IMR-90 (cell line): ENCODE results near the gene CENPM. TPM values are rescaled to one million over a fixed set of nuclear protein-coding genes. Genes with fewer than 3 reads are reported as not detected.

Experiments
- ATAC-seq: fragments of 200-7000 bp; cut with Tn5 transposase; 2 replicates; pipeline ENCODE4 v1.9.1; 2020; ENCODE audit warnings: low read depth, mild to moderate bottlenecking, moderate library complexity
- BruUV-seq: library from RNA; stranded (reverse); fragments of 400-500 nt; replicated peaks from 2 replicates; lab custom pipeline; 2021; lab: Mats Ljungman, UMichigan
- CTCF ChIA-PET: fragments of 300-600 bp; formaldehyde crosslinking; extraction: SDS; loops from one replicate; lab custom pipeline; 2021; ENCODE audit warnings: antibody characterized with exemption; lab: Yijun Ruan, JAX
- POLR2A ChIA-PET: fragments of 300-600 bp; sonication (Branson Sonifier 250); formaldehyde crosslinking; loops from one replicate; lab custom pipeline; 2022; ENCODE audit warnings: antibody characterized with exemption; ENCODE audit not compliant: unreplicated experiment; lab: Charles Lee
- DNase-seq: peaks from one replicate; pipeline ENCODE4 v3.0.0; 2013
- H2AFZ ChIP-seq: replicated peaks from 2 replicates; pipeline ENCODE3; 2013; ENCODE audit warnings: low read length, mild to moderate bottlenecking; ENCODE audit not compliant: poor library complexity
- H2AK5ac ChIP-seq: 2 replicates; pipeline ENCODE4 v1.6.1; 2013; ENCODE audit warnings: low read depth, low read length, inconsistent platforms
- H2AK9ac ChIP-seq: replicated peaks from 2 replicates; pipeline ENCODE3; 2013; ENCODE audit warnings: mild to moderate bottlenecking, low read depth, low read length, moderate library complexity; ENCODE audit not compliant: poor library complexity
- H2BK120ac ChIP-seq: 2 replicates; pipeline ENCODE4 v1.6.1; 2013; ENCODE audit warnings: low read depth, low read length, inconsistent platforms
- H2BK15ac ChIP-seq: 3 replicates; pipeline ENCODE4 v1.6.1; 2013; ENCODE audit warnings: low read depth, low read length, inconsistent platforms
- H2BK20ac ChIP-seq: 2 replicates; pipeline ENCODE4 v1.6.1; 2013; ENCODE audit warnings: low read depth, mild to moderate bottlenecking, inconsistent platforms, low read length, moderate library complexity
- H2BK5ac ChIP-seq: 2 replicates; pipeline ENCODE4 v1.6.1; 2013; ENCODE audit warnings: mild to moderate bottlenecking, low read depth, low read length, inconsistent platforms; ENCODE audit not compliant: poor library complexity, severe bottlenecking
- H3K14ac ChIP-seq: replicated peaks from 2 replicates; pipeline ENCODE4 v1.6.1; 2013; ENCODE audit warnings: low read depth, low read length, inconsistent platforms
- H3K18ac ChIP-seq: 2 replicates; pipeline ENCODE4 v1.6.1; 2013; ENCODE audit warnings: low read depth, low read length, control low read depth
- H3K23ac ChIP-seq: 2 replicates; pipeline ENCODE4 v1.6.1; 2013; ENCODE audit warnings: low read depth, low read length, inconsistent platforms
- H3K27ac ChIP-seq: 2 replicates; pipeline ENCODE4 v1.5.1; 2013; ENCODE audit warnings: mild to moderate bottlenecking, control low read depth, low read length; ENCODE audit not compliant: insufficient read depth
- H3K27me3 ChIP-seq: 2 replicates; pipeline ENCODE4 v1.6.1; 2013; ENCODE audit warnings: low read length; ENCODE audit not compliant: control insufficient read depth, insufficient read depth
- H3K36me3 ChIP-seq: 2 replicates; pipeline ENCODE4 v1.6.1; 2013; ENCODE audit warnings: low read length, mixed read lengths; ENCODE audit not compliant: control insufficient read depth, insufficient read depth
- H3K4ac ChIP-seq: 2 replicates; pipeline ENCODE4 v1.6.1; 2013; ENCODE audit warnings: low read depth, low read length, inconsistent platforms
- H3K4me1 ChIP-seq: 2 replicates; pipeline ENCODE4 v1.6.1; 2013; ENCODE audit warnings: low read length, mixed read lengths; ENCODE audit not compliant: control insufficient read depth, insufficient read depth
- H3K4me2 ChIP-seq: 2 replicates; pipeline ENCODE4 v1.6.1; 2013; ENCODE audit warnings: low read depth, mild to moderate bottlenecking, control low read depth, low read length, moderate library complexity
- H3K4me3 ChIP-seq: 2 replicates; pipeline ENCODE4 v1.5.1; 2013; ENCODE audit warnings: low read depth, mild to moderate bottlenecking, control low read depth, low read length, moderate library complexity; ENCODE audit not compliant: insufficient read depth
- H3K56ac ChIP-seq: 2 replicates; pipeline ENCODE4 v1.6.1; 2013; ENCODE audit warnings: low read length, inconsistent platforms; ENCODE audit not compliant: insufficient read depth; ENCODE audit errors: extremely low read depth
- H3K79me1 ChIP-seq, 2 experiments: 2 replicates each; pipeline ENCODE4 v1.6.1; 2013; ENCODE audit warnings: low read length in 2 of 2, inconsistent platforms in 1 of 2, low read depth in 1 of 2
- H3K9ac ChIP-seq: 2 replicates; pipeline ENCODE4 v1.6.1; 2013; ENCODE audit warnings: low read depth, low read length, control low read depth
- H3K9me1 ChIP-seq: 2 replicates; pipeline ENCODE4 v1.6.1; 2013; ENCODE audit warnings: low read length, inconsistent platforms; ENCODE audit not compliant: insufficient read depth
- H3K9me3 ChIP-seq: 2 replicates; pipeline ENCODE4 v1.6.1; 2013; ENCODE audit warnings: low read length; ENCODE audit not compliant: control insufficient read depth, insufficient read depth
- H4K20me1 ChIP-seq: 2 replicates; pipeline ENCODE4 v1.6.1; 2013; ENCODE audit warnings: low read length, inconsistent platforms; ENCODE audit not compliant: insufficient read depth
- H4K5ac ChIP-seq: 2 replicates; pipeline ENCODE4 v1.6.1; 2013; ENCODE audit warnings: mild to moderate bottlenecking, low read depth, low read length, control low read depth
- H4K8ac ChIP-seq, 2 experiments: 2 replicates each; pipeline ENCODE4 v1.6.1; 2013; ENCODE audit warnings: low read depth in 2 of 2, low read length in 2 of 2, control low read depth in 1 of 2, inconsistent platforms in 1 of 2
- H4K91ac ChIP-seq: 2 replicates; pipeline ENCODE4 v1.6.1; 2013; ENCODE audit warnings: low read depth, low read length, inconsistent platforms; ENCODE audit not compliant: insufficient read depth
- BHLHE40 ChIP-seq: fragments of 150-350 bp; IDR thresholded peaks from 2 replicates; pipeline ENCODE4 v1.6.1; 2016; ENCODE audit warnings: mild to moderate bottlenecking, low read depth, low read length
- CEBPB ChIP-seq: IDR thresholded peaks from 2 replicates; pipeline ENCODE4 v1.6.1; 2012; ENCODE audit warnings: low read depth, low read length, improper control_type of control experiment
- CHD1 ChIP-seq: IDR thresholded peaks from 2 replicates; pipeline ENCODE4 v1.6.1; 2012; ENCODE audit warnings: low read depth, low read length, improper control_type of control experiment
- FOS ChIP-seq: fragments of 150-350 bp; IDR thresholded peaks from 2 replicates; pipeline ENCODE4 v1.6.1; 2016; ENCODE audit warnings: low read depth, low read length
- MAFK ChIP-seq: IDR thresholded peaks from 2 replicates; pipeline ENCODE4 v1.6.1; 2012; ENCODE audit warnings: low read depth, low read length, improper control_type of control experiment
- MAZ ChIP-seq: IDR thresholded peaks from 2 replicates; pipeline ENCODE4 v1.6.1; 2012; ENCODE audit warnings: low read depth, mild to moderate bottlenecking, low read length, improper control_type of control experiment, moderate library complexity, borderline replicate concordance
- MXI1 ChIP-seq: IDR thresholded peaks from 2 replicates; pipeline ENCODE4 v1.6.1; 2012; ENCODE audit warnings: low read depth, mild to moderate bottlenecking, low read length, moderate library complexity, borderline replicate concordance
- NFE2L2 ChIP-seq: fragments of 150-350 bp; IDR thresholded peaks from 2 replicates; pipeline ENCODE4 v1.6.1; 2016; ENCODE audit warnings: low read depth, mild to moderate bottlenecking, low read length
- POLR2A ChIP-seq: IDR thresholded peaks from 2 replicates; pipeline ENCODE4 v1.6.1; 2012; ENCODE audit warnings: mild to moderate bottlenecking, low read depth, low read length
- RAD21 ChIP-seq: IDR thresholded peaks from 2 replicates; pipeline ENCODE4 v1.6.1; 2012; ENCODE audit warnings: low read length, improper control_type of control experiment
- RCOR1 ChIP-seq: IDR thresholded peaks from 2 replicates; pipeline ENCODE4 v1.6.1; 2012; ENCODE audit warnings: mild to moderate bottlenecking, low read length, improper control_type of control experiment; ENCODE audit not compliant: insufficient replicate concordance
- RFX5 ChIP-seq: IDR thresholded peaks from 2 replicates; pipeline ENCODE4 v1.8.0; 2012; ENCODE audit warnings: low read depth, mild to moderate bottlenecking, low read length, moderate library complexity
- SMC3 ChIP-seq: fragments of 150-350 bp; IDR thresholded peaks from 2 replicates; pipeline ENCODE4 v1.6.1; 2016; ENCODE audit warnings: low read depth, mild to moderate bottlenecking, antibody characterized with exemption, low read length, moderate library complexity
- WGBS, 2 experiments: methylation state at CpG; one replicate each; pipeline versions ENCODE4 v1.1.5 to v1.1.7; 2013; ENCODE audit warnings: missing lambda C conversion rate in 2 of 2; ENCODE audit not compliant: insufficient read length in 1 of 2; ENCODE audit errors: extremely low coverage in 2 of 2; 5-methylcytosine and 5-hydroxymethylcytosine counted together
- dilution Hi-C: fragments of 300-500 bp; cut with HindIII; formaldehyde crosslinking; loops from one replicate; pipeline ENCODE4 v1.14.3; 2018; ENCODE audit warnings: low sequenced_read_pairs; ENCODE audit not compliant: unreplicated experiment
- in situ Hi-C: fragments of 300-500 bp; cut with MboI; formaldehyde crosslinking; loops from 3 replicates; pipeline ENCODE4 v1.14.3; 2019; ENCODE audit warnings: low sequenced_read_pairs, inconsistent platforms, mixed read lengths
- intact Hi-C: fragments of 100-400 bp; cut with micrococcal nuclease; formaldehyde crosslinking; loops from 2 replicates; pipeline ENCODE4 v1.10.0; 2022
- polyA plus RNA-seq, 3 experiments: library from polyadenylated mRNA; depleted of rRNA; stranded (reverse); fragments of >200 nt; gene quantifications; 2 replicates each; pipeline ENCODE4 v1.2.3, GENCODE V29; 2012; ENCODE audit warnings: low replicate concordance in 1 of 3
- total RNA-seq: library from RNA; depleted of rRNA; stranded (reverse); fragments of >200 nt; gene quantifications from 2 replicates; pipeline ENCODE4 v1.2.3, GENCODE V29; 2012
- TF ChIP-seq, protein P1 (sequence below): fragments of 150-350 bp; IDR thresholded peaks from 2 replicates; pipeline ENCODE4 v1.6.1; 2017; ENCODE audit warnings: mild to moderate bottlenecking, antibody characterized with exemption, low read length, low read depth
- TF ChIP-seq, protein P2 (sequence below): conservative IDR thresholded peaks from 2 replicates; pipeline ENCODE4 v1.5.1; 2012; ENCODE audit warnings: mild to moderate bottlenecking, low read depth, low read length, improper control_type of control experiment
- TF ChIP-seq, protein P3 (sequence below): fragments of 150-350 bp; IDR thresholded peaks from 2 replicates; pipeline ENCODE4 v1.6.1; 2016; ENCODE audit warnings: low read depth, mild to moderate bottlenecking, low read length, moderate library complexity, borderline replicate concordance

Gene CENPM
- total and polyA plus RNA-seq, 2 of the 4 experiments (the other 2 are of a cell fraction), result 18.1 to 20.1 TPM

DNA sequence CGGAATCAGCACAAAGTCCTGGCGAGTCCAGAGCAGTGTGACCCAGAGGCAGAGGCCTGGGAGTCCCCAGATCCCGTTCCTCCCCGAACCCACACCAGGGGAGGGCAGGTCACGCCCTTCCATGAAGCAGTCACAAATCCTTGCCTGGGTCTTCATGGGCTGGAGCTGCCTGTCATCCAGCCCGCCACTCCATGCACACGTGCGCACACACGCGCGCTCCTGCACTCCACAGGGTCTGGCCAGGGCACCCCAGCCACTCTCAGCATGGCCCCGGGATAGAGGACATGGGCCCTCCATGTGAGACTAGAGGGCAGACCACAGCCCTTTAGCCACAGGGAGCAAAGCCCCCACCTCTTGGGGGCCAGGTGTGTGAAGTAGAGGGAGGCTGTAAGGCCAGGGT lies 14.6 kb downstream of the CENPM start:
- Histone ChIP-seq H2AK5ac (no peak overlapping the region), H2BK15ac (no peak overlapping the region), H2AK9ac (no peak overlapping the region), H3K27me3 (no peaks in the 10 kb centered on the region), H3K23ac (no peak overlapping the region), H3K4ac (no peak overlapping the region), H3K36me3 (no peaks in the 10 kb centered on the region), H4K8ac (no peak overlapping the region), H3K4me3 (no peak overlapping the region), H2AFZ (no peak overlapping the region), H3K27ac (no peak overlapping the region), H3K79me1 (no peaks in the 10 kb centered on the region), H3K9ac (no peak overlapping the region), H3K4me2 (no peak overlapping the region), H3K4me1 (no peaks in the 10 kb centered on the region), H4K91ac (no peak overlapping the region), H4K20me1 (no peaks in the 10 kb centered on the region; the same call in 1 of the 2 replicates), H3K18ac (no peak overlapping the region), H2BK5ac (no peak overlapping the region), H3K9me3 (no peaks in the 10 kb centered on the region), H3K56ac (no peak overlapping the region), H4K5ac (no peak overlapping the region), H2BK120ac (no peak overlapping the region), H3K9me1 (no peaks in the 10 kb centered on the region; the same call in 1 of the 2 replicates), H2BK20ac (no peak overlapping the region), H3K14ac (no peak overlapping the region)
- CTCF ChIA-PET, result no interaction called here
- in situ Hi-C loops (no loop called here), dilution Hi-C loops (no loop called here), intact Hi-C loops (no loop called here)
- ATAC-seq (no peak), DNase-seq (no peak)
- POLR2A ChIA-PET, result no interaction called here
- BruUV-seq, result no TSS peak
- no peak for TF ChIP-seq RAD21
- no peak for TF ChIP-seq SMC3
- TF ChIP-seq, protein P1, sequence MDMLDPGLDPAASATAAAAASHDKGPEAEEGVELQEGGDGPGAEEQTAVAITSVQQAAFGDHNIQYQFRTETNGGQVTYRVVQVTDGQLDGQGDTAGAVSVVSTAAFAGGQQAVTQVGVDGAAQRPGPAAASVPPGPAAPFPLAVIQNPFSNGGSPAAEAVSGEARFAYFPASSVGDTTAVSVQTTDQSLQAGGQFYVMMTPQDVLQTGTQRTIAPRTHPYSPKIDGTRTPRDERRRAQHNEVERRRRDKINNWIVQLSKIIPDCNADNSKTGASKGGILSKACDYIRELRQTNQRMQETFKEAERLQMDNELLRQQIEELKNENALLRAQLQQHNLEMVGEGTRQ, result no peak
- TF ChIP-seq MXI1, result no peak
- TF ChIP-seq BHLHE40, result no peak
- no peak for TF ChIP-seq MAZ
- TF ChIP-seq POLR2A, result no peak
- TF ChIP-seq CEBPB, result no peak
- TF ChIP-seq CHD1, result no peak
- TF ChIP-seq, protein P2, sequence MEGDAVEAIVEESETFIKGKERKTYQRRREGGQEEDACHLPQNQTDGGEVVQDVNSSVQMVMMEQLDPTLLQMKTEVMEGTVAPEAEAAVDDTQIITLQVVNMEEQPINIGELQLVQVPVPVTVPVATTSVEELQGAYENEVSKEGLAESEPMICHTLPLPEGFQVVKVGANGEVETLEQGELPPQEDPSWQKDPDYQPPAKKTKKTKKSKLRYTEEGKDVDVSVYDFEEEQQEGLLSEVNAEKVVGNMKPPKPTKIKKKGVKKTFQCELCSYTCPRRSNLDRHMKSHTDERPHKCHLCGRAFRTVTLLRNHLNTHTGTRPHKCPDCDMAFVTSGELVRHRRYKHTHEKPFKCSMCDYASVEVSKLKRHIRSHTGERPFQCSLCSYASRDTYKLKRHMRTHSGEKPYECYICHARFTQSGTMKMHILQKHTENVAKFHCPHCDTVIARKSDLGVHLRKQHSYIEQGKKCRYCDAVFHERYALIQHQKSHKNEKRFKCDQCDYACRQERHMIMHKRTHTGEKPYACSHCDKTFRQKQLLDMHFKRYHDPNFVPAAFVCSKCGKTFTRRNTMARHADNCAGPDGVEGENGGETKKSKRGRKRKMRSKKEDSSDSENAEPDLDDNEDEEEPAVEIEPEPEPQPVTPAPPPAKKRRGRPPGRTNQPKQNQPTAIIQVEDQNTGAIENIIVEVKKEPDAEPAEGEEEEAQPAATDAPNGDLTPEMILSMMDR, result no peak
- no peak for TF ChIP-seq RCOR1
- no peak for TF ChIP-seq MAFK
- TF ChIP-seq NFE2L2, result no peak
- TF ChIP-seq, protein P3, sequence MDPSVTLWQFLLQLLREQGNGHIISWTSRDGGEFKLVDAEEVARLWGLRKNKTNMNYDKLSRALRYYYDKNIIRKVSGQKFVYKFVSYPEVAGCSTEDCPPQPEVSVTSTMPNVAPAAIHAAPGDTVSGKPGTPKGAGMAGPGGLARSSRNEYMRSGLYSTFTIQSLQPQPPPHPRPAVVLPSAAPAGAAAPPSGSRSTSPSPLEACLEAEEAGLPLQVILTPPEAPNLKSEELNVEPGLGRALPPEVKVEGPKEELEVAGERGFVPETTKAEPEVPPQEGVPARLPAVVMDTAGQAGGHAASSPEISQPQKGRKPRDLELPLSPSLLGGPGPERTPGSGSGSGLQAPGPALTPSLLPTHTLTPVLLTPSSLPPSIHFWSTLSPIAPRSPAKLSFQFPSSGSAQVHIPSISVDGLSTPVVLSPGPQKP, result no peak
- TF ChIP-seq FOS, result no peak
- no peak for TF ChIP-seq RFX5
- whole genome bisulfite sequencing, 2 experiments, result 100% methylated on average over 1 of the region's 12 CpGs; no CpG with 5 or more reads in 1 of the 2 experiments
